Progenitor cell of endocrine pancreas (in vitro differentiated cells): ENCODE results near the gene DCX. TPM values are rescaled to one million over a fixed set of nuclear protein-coding genes. Genes with fewer than 3 reads are reported as not detected.

Experiments
- DNase-seq: peaks from one replicate; pipeline ENCODE4 v3.0.0; 2021; ENCODE audit warnings: low spot score; ENCODE audit not compliant: unreplicated experiment
- H3K27ac Mint-ChIP-seq: 2 replicates; pipeline ENCODE4 v1.8.0; 2021; ENCODE audit warnings: mild to moderate bottlenecking, moderate library complexity, mixed read lengths
- H3K27me3 Mint-ChIP-seq: 2 replicates; pipeline ENCODE4 v1.8.0; 2021; ENCODE audit warnings: mixed read lengths
- H3K36me3 Mint-ChIP-seq: 2 replicates; pipeline ENCODE4 v1.8.0; 2022; ENCODE audit warnings: mixed read lengths; ENCODE audit not compliant: insufficient read depth
- H3K4me1 Mint-ChIP-seq: 2 replicates; pipeline ENCODE4 v1.8.0; 2021; ENCODE audit warnings: low read depth, mixed read lengths
- H3K4me3 Mint-ChIP-seq: 2 replicates; pipeline ENCODE4 v1.8.0; 2021; ENCODE audit warnings: low read depth, mild to moderate bottlenecking, moderate library complexity, mixed read lengths
- H3K9me3 Mint-ChIP-seq: 2 replicates; pipeline ENCODE4 v1.8.0; 2021; ENCODE audit warnings: low read depth, mixed read lengths
- total RNA-seq: library from RNA; stranded (reverse); gene quantifications from 2 replicates; pipeline ENCODE4 v1.2.1, GENCODE V29; 2021
- TF ChIP-seq, protein P1 (sequence below): fragments of 200-600 bp; sonication (generic); IDR thresholded peaks from one replicate; pipeline ENCODE4 v1.5.0; 2021; ENCODE audit warnings: antibody characterized with exemption, mild to moderate bottlenecking; ENCODE audit not compliant: unreplicated experiment

DCX gene
- total RNA-seq, 1 donor from 2014 or later = 171 TPM

DNA sequence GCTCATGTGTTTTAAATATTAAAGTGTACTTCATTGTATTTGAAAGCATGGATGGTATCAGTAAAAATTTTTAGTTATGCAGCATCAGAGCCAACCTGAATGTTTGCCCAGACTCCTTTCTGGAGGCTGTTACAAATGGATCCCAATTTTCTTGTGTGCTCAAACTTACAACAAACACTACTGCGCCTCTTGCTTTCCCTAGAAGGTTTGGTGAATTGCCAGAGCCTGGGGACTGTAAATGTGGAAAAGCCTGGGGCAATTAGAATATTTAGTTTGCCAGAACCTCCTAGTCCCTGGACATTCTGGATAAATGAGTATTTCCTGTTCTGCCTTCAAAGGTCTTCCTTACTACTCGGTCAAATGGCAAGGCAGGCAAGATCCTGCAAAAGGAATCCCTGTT, 146.5 kb downstream of the DCX start:
- no peaks in the 10 kb centered on the region for H3K9me3 Mint-ChIP-seq
- no peaks in the 10 kb centered on the region for H3K27me3 Mint-ChIP-seq
- H3K36me3 Mint-ChIP-seq = peaks cover 5% of the 10 kb centered on the region
- H3K4me3 Mint-ChIP-seq = no peak overlapping the region
- no peak overlapping the region for H3K27ac Mint-ChIP-seq
- no peak for DNase-seq
- peaks cover 38% of the 10 kb centered on the region for H3K4me1 Mint-ChIP-seq
- TF ChIP-seq, protein P1, sequence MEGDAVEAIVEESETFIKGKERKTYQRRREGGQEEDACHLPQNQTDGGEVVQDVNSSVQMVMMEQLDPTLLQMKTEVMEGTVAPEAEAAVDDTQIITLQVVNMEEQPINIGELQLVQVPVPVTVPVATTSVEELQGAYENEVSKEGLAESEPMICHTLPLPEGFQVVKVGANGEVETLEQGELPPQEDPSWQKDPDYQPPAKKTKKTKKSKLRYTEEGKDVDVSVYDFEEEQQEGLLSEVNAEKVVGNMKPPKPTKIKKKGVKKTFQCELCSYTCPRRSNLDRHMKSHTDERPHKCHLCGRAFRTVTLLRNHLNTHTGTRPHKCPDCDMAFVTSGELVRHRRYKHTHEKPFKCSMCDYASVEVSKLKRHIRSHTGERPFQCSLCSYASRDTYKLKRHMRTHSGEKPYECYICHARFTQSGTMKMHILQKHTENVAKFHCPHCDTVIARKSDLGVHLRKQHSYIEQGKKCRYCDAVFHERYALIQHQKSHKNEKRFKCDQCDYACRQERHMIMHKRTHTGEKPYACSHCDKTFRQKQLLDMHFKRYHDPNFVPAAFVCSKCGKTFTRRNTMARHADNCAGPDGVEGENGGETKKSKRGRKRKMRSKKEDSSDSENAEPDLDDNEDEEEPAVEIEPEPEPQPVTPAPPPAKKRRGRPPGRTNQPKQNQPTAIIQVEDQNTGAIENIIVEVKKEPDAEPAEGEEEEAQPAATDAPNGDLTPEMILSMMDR = no peak

DNA sequence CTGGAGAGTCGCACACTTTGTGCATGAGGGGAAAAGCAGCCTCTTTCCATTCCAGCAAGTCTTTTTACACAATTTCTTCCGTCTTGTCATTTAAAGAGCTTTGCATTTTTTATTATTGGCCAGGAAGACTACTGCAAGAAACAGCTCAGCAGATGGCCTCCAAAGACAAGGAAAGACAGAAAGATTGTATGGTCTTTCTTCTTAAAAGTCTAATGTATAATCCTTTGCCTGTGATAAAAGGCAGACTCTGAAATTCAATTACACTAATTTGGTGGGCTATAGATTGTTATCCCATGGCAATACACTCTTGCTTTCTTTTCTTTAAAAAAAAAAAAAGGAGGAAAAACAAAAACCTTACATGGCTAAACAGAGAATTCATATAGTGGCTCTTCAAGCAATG, 147.6 kb downstream of the DCX start:
- Mint-ChIP-seq H3K4me1 (peaks cover 30% of the 10 kb centered on the region), H3K9me3 (no peaks in the 10 kb centered on the region), H3K27me3 (no peaks in the 10 kb centered on the region), H3K4me3 (no peak overlapping the region), H3K27ac (no peak overlapping the region), H3K36me3 (peaks cover 12% of the 10 kb centered on the region)
- TF ChIP-seq, protein P1 = no peak
- DNase-seq = no peak

GRCh38 chrX:111262086-111262485, 149.9 kb downstream of the DCX start:
- peaks cover 27% of the 10 kb centered on the region for H3K4me1 Mint-ChIP-seq
- no peak overlapping the region for H3K4me3 Mint-ChIP-seq
- no peak for DNase-seq
- peaks cover 14% of the 10 kb centered on the region for H3K36me3 Mint-ChIP-seq
- no peak overlapping the region for H3K27ac Mint-ChIP-seq
- no peaks in the 10 kb centered on the region for H3K27me3 Mint-ChIP-seq
- no peaks in the 10 kb centered on the region for H3K9me3 Mint-ChIP-seq
- TF ChIP-seq, protein P1 = no peak

DNA sequence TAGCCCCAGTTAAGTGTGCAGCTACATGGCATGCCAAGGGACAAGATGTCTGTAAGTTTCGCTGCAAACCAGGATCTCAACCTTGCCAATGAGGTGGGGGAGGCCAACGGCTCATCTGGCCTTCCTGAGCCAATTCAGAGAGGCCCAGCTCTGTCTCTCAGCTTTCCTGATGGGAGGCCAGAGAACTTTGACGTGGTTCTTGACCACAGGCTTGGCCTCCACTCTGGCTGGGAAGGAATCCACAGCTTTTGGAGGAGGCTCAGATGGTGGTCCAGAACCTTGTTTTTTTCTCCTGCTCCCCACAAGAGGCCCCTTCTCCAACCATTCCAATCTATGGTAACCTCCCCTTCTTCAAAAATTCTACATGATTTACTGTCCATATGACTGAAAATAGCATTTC, 151.5 kb downstream of the DCX start:
- Mint-ChIP-seq H3K27me3 (no peaks in the 10 kb centered on the region), H3K9me3 (no peaks in the 10 kb centered on the region), H3K27ac (no peak overlapping the region), H3K36me3 (peaks cover 14% of the 10 kb centered on the region), H3K4me1 (peaks cover 24% of the 10 kb centered on the region), H3K4me3 (no peak overlapping the region)
- TF ChIP-seq, protein P1 = no peak
- DNase-seq = no peak

DNA sequence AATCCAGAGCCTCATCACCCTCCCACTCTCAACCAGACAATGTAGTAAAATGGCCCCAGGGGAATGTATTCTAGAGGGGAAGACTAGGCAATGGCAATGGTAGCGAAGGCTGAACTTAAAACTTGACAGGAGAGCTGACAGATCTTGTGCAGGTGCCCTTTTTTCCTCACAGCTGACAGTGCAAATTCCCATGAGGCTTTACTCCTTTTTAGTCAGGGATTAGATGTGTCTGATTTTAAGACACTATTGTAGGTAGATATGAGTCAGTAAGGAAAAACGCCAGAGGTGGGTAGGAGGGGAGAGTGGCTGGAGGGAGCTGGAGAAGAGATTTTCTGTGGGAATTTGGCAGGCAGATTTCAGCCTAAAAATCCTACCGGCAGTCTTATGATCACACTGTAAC, 152.4 kb downstream of the DCX start:
- no peak for DNase-seq
- H3K36me3 Mint-ChIP-seq = peaks cover 17% of the 10 kb centered on the region
- no peaks in the 10 kb centered on the region for H3K27me3 Mint-ChIP-seq
- H3K4me1 Mint-ChIP-seq = peaks cover 24% of the 10 kb centered on the region
- H3K9me3 Mint-ChIP-seq = no peaks in the 10 kb centered on the region
- H3K27ac Mint-ChIP-seq = no peak overlapping the region
- TF ChIP-seq, protein P1 = no peak
- no peak overlapping the region for H3K4me3 Mint-ChIP-seq
